Measurements from ENCODE around the gene ADGRA1. TPM values are rescaled to one million over a fixed set of nuclear protein-coding genes. Genes with fewer than 3 reads are reported as not detected.

ADGRA1 gene
- total and polyA plus RNA-seq, 2 donors (not counting 3 experiments of a cell fraction or from before 2014, with no cell fraction given), result not detected

DNA sequence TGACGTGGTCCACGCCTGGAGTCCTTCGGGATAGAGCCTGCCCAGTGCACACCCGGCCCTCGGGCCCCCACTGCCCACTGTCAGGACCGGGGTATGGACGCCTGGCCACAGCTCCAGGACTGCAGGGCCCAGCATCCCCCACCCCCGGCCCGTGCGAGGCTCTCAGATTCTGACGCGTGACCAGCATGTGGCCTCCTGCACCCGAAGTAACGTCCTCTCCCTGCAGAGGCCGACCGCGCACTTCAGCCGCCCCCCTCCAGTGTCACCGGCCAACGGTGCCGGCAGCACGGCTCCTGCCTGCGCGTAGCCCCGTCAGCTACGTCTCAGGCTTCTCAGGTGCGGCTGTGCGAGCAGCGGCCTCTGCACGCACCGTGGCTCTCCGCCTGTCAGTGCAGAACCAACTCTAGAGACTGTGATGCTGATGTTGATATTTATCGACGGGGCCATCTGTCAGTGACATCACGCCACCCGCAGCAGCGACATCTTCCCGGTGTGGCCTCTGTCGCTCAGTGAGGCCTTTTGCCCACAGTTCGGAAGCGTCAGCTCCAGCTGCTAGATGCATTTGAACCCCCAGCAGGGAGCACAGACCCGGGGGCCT, 40.1 kb upstream of the ADGRA1 start:
- Histone ChIP-seq H3K9me1 (replicated peaks; ENCODE audit: control insufficient read depth, extremely low read depth, insufficient read depth, low read length) (no peaks in the 10 kb centered on the region), H3K9me3 (replicated peaks; ENCODE audit: control insufficient read depth, insufficient read depth, low read length) (no peaks in the 10 kb centered on the region), H3K27ac (ENCODE audit: insufficient read depth, low read depth, low read length) (no peak overlapping the region), H3K9ac (replicated peaks; ENCODE audit: extremely low read depth, insufficient read depth, low read length) (no peak overlapping the region), H3K36me3 (ENCODE audit: control insufficient read depth in 2 of 2, extremely low read depth in 1 of 2, insufficient read depth in 2 of 2, low read length in 2 of 2) (no peaks in the 10 kb centered on the region), H3K4me2 (ENCODE audit: insufficient read depth, low read length) (no peak overlapping the region), H3K79me2 (ENCODE audit: control insufficient read depth, insufficient read depth, low read length) (no peaks in the 10 kb centered on the region), H3K4me1 (ENCODE audit: control insufficient read depth, extremely low read depth, insufficient read depth, low read length) (no peaks in the 10 kb centered on the region), H3K27me3 (ENCODE audit: control insufficient read depth in 2 of 2, insufficient read depth in 2 of 2, low read length in 2 of 2) (no peaks in the 10 kb centered on the region), H4K20me1 (replicated peaks; ENCODE audit: control insufficient read depth, extremely low read depth, insufficient read depth, low read length) (no peaks in the 10 kb centered on the region), H3K4me3 (replicated peaks in 1 of 3; ENCODE audit: insufficient read depth in 1 of 3, low read depth in 1 of 3, low read length in 3 of 3) (no peak overlapping the region), H2AFZ (ENCODE audit: low read depth, low read length) (no peak overlapping the region)
- no peak for FAIRE-seq
- TF ChIP-seq POLR2A (IDR thresholded peaks at IDR 0.05; ENCODE audit: low read depth, low read length), result no peak
- TF ChIP-seq POLR2AphosphoS5 (IDR thresholded peaks at IDR 0.05; ENCODE audit: insufficient read depth, low read depth, low read length), result no peak
- no peak for TF ChIP-seq MYC (IDR thresholded peaks at IDR 0.05; ENCODE audit: low read depth, low read length)
- dilution Hi-C loops (cut with MboI; ENCODE audit: extremely low pct_ligation_motif_present, low sequenced_read_pairs) (no loop called here), intact Hi-C loops (cut with micrococcal nuclease) (no loop called here)
- ChIA-PET CTCF (no interaction called here), POLR2A (no interaction called here)
- BruUV-seq (replicated peaks), result no TSS peak
- no peak for DNase-seq (ENCODE audit: low read depth, low spot score)

DNA sequence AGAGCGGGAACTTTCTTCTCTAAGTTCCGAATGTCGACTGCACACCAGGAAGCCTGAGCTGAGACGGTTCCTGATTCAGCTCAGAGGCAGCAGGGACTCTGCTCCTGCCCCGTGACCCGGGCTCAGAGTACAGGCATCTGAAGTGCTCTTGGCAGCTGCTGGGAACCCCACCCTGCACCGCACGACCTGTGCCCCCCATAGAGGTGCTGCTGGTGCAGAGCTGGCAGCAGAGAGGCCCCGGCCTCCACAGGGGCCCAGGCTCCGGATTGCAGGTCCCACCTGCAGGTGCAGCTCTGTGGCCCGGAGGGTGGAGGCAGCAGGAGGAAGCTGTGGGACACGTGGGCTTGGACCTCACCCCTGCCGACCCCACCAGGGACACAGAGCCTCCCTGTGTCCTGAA, 39.5 kb upstream of the ADGRA1 start:
- POLR2A ChIA-PET, result no interaction called here
- CTCF ChIA-PET, result no interaction called here
- Histone ChIP-seq H2AFZ (ENCODE audit: low read depth, low read length) (no peak overlapping the region), H3K4me3 (replicated peaks in 1 of 3; ENCODE audit: insufficient read depth in 1 of 3, low read depth in 1 of 3, low read length in 3 of 3) (no peak overlapping the region), H3K9me1 (replicated peaks; ENCODE audit: control insufficient read depth, extremely low read depth, insufficient read depth, low read length) (no peaks in the 10 kb centered on the region), H3K4me1 (ENCODE audit: control insufficient read depth, extremely low read depth, insufficient read depth, low read length) (no peaks in the 10 kb centered on the region), H3K27me3 (ENCODE audit: control insufficient read depth in 2 of 2, insufficient read depth in 2 of 2, low read length in 2 of 2) (no peaks in the 10 kb centered on the region), H3K9ac (replicated peaks; ENCODE audit: extremely low read depth, insufficient read depth, low read length) (no peak overlapping the region), H3K9me3 (replicated peaks; ENCODE audit: control insufficient read depth, insufficient read depth, low read length) (no peaks in the 10 kb centered on the region), H3K27ac (ENCODE audit: insufficient read depth, low read depth, low read length) (no peak overlapping the region), H3K36me3 (ENCODE audit: control insufficient read depth in 2 of 2, extremely low read depth in 1 of 2, insufficient read depth in 2 of 2, low read length in 2 of 2) (no peaks in the 10 kb centered on the region), H3K4me2 (ENCODE audit: insufficient read depth, low read length) (no peak overlapping the region), H4K20me1 (replicated peaks; ENCODE audit: control insufficient read depth, extremely low read depth, insufficient read depth, low read length) (no peaks in the 10 kb centered on the region), H3K79me2 (ENCODE audit: control insufficient read depth, insufficient read depth, low read length) (no peaks in the 10 kb centered on the region)
- no TSS peak for BruUV-seq (replicated peaks)
- FAIRE-seq, result no peak
- dilution Hi-C loops (cut with MboI; ENCODE audit: extremely low pct_ligation_motif_present, low sequenced_read_pairs), result no loop called here
- no peak for DNase-seq (ENCODE audit: low read depth, low spot score)
- intact Hi-C loops (cut with micrococcal nuclease), result no loop called here
- TF ChIP-seq FOS (IDR thresholded peaks at IDR 0.05; ENCODE audit: borderline replicate concordance, insufficient read depth, low read length) (no peak), JUN (IDR thresholded peaks at IDR 0.05; ENCODE audit: borderline replicate concordance, insufficient read depth, insufficient read length, low read depth) (no peak), EZH2 (IDR thresholded peaks at IDR 0.05; ENCODE audit: borderline replicate concordance, low read depth, low read length, severe bottlenecking) (no peak)
